ENCODE data around the gene AP5S1. TPM values are rescaled to one million over a fixed set of nuclear protein-coding genes. Genes with fewer than 3 reads are reported as not detected.

The AP5S1 gene
- total and polyA plus RNA-seq, 9 of the 15 experiments (the other 6 are each of a cell fraction or from before 2014, with no cell fraction given) = 2.6 to 8.8 (median 4.4) TPM

GRCh38 chr20:3795511-3796468, 24.6 kb upstream of the AP5S1 start, which contains the start of gene CDC25B (continued):
- TF ChIP-seq ZNF311 (CRISPR knock-in tag; IDR thresholded peaks at IDR 0.05) (no peak), ZNF239 (CRISPR knock-in tag; IDR thresholded peaks at IDR 0.05) (no peak), NKRF (IDR thresholded peaks at IDR 0.05; ENCODE audit: borderline replicate concordance) (peak; percentile 53; the same call in 1 of the 2 replicates), MEIS2 (IDR thresholded peaks at IDR 0.05; ENCODE audit: partially characterized antibody) (peak; percentile 5), ZNF133 (CRISPR knock-in tag; IDR thresholded peaks at IDR 0.05) (no peak), SIN3A (IDR thresholded peaks at IDR 0.05; ENCODE audit: borderline replicate concordance in 2 of 2, control insufficient read depth in 1 of 2, low read depth in 2 of 2, low read length in 2 of 2) (peak; percentile 24 to 71; a peak in 1 of 4 replicates), MTF1 (CRISPR knock-in tag; IDR thresholded peaks at IDR 0.05; ENCODE audit: borderline replicate concordance) (no peak), TEAD4 (IDR thresholded peaks at IDR 0.05; ENCODE audit: low read length) (0 out of 2 replicates have a peak, but pooled peaks have one; percentile 27), TEAD4 (CRISPR knock-in tag; IDR thresholded peaks at IDR 0.05; ENCODE audit: borderline replicate concordance) (no peak), ZNF197 (CRISPR knock-in tag; IDR thresholded peaks at IDR 0.05; ENCODE audit: low read depth) (no peak), ZNF217 (CRISPR knock-in tag; IDR thresholded peaks at IDR 0.05) (no peak), SIRT6 (IDR thresholded peaks at IDR 0.05; ENCODE audit: low read depth, low read length) (no peak), EHMT2 (IDR thresholded peaks at IDR 0.05) (no peak), FIP1L1 (IDR thresholded peaks at IDR 0.05; ENCODE audit: low read depth, low read length, poor library complexity, severe bottlenecking) (peak; percentile 29), RNF2 (IDR thresholded peaks at IDR 0.05) (no peak), ZNF24 (IDR thresholded peaks at IDR 0.05) (peak; percentile 96), KAT7 (CRISPR knock-in tag; IDR thresholded peaks at IDR 0.05; ENCODE audit: borderline replicate concordance) (peak; percentile 89; the same call in 1 of the 2 replicates), NR4A1 (CRISPR knock-in tag; IDR thresholded peaks at IDR 0.05) (no peak), NR4A1 (tag; IDR thresholded peaks at IDR 0.05) (no peak), SRSF1 (IDR thresholded peaks at IDR 0.05; ENCODE audit: low read depth, low read length) (no peak), E2F3 (CRISPR knock-in tag; IDR thresholded peaks at IDR 0.05) (no peak), ZNF584 (CRISPR knock-in tag; IDR thresholded peaks at IDR 0.05; ENCODE audit: low read depth) (0 out of 2 replicates have a peak, but pooled peaks have one; percentile 32), CBFA2T3 (IDR thresholded peaks at IDR 0.05) (no peak), RBM25 (IDR thresholded peaks at IDR 0.05; ENCODE audit: low read depth, low read length, severe bottlenecking) (peak; percentile 93), ZBTB17 (CRISPR knock-in tag; IDR thresholded peaks at IDR 0.05) (no peak)
- TF ChIP-seq, protein P1, sequence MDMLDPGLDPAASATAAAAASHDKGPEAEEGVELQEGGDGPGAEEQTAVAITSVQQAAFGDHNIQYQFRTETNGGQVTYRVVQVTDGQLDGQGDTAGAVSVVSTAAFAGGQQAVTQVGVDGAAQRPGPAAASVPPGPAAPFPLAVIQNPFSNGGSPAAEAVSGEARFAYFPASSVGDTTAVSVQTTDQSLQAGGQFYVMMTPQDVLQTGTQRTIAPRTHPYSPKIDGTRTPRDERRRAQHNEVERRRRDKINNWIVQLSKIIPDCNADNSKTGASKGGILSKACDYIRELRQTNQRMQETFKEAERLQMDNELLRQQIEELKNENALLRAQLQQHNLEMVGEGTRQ (CRISPR knock-in tag; IDR thresholded peaks at IDR 0.05) = no peak

All from K562 (cell line).